Fibroblast of the conjunctiva (primary cell): ENCODE results near the gene CTAGE9.
"Not testable (repeated sequence)": the region's sequence is repeated elsewhere in the genome, so short reads cannot be mapped to it uniquely, and the experiment has no call there.

ENCODE experiments used
- DNase-seq: peaks from one replicate; pipeline ENCODE4 v3.0.0-alpha.2; 2010; ENCODE audit warnings: low read depth

CTAGE9 gene

GRCh38 chr6:131710917-131711316 lies at the start of gene CTAGE9:
TSS of gene CTAGE9 (minus strand) at chr6:131711017. CDS start at chr6:131711017, 0 bp downstream.
- DNase-seq: not testable (repeated sequence)

GRCh38 chr6:131758920-131759319 lies 48.1 kb upstream of the CTAGE9 start:
- DNase-seq: no peak

GRCh38 chr6:131756039-131756438 lies 45.2 kb upstream of the CTAGE9 start:
- no peak for DNase-seq

DNA sequence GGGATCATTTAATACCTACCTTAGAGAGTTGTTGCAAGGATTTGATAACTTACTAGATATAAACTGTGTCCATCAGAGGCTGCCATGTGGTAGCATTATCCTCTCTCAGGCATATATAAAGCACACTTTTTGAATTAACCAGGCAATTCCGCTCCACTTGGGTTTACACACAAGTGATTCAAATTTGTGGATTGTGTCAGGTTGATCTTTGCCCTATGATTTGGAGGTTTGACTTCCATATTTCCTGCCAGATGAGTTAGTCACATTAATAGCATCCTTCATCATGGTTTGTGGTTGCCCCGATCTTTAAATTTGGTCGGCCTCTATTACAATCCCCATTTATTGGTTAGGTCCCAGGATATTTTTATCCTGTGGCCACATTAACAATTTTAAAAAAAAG lies 44.8 kb upstream of the CTAGE9 start:
- peak; percentile 45 for DNase-seq

GRCh38 chr6:131754715-131755567 lies 44.1 kb upstream of the CTAGE9 start:
- DNase-seq: no peak

- no peak for DNase-seq
Measured at GRCh38 chr6:131754088-131754487, 43.3 kb upstream of the CTAGE9 start.

- not testable (repeated sequence) for DNase-seq
Measured at GRCh38 chr6:131751012-131751715, 40.3 kb upstream of the CTAGE9 start.

GRCh38 chr6:131749023-131749422 lies 38.2 kb upstream of the CTAGE9 start:
- DNase-seq: no peak

- DNase-seq: no peak
Measured at GRCh38 chr6:131747821-131748353, 37.1 kb upstream of the CTAGE9 start.

GRCh38 chr6:131745476-131745875 lies 34.7 kb upstream of the CTAGE9 start:
- DNase-seq: no peak

GRCh38 chr6:131744432-131745287 lies 33.8 kb upstream of the CTAGE9 start:
- DNase-seq: no peak

- no peak for DNase-seq
Measured at GRCh38 chr6:131741688-131742393, 31.0 kb upstream of the CTAGE9 start.

- DNase-seq: no peak
Measured at GRCh38 chr6:131740161-131740560, 29.3 kb upstream of the CTAGE9 start.

DNA sequence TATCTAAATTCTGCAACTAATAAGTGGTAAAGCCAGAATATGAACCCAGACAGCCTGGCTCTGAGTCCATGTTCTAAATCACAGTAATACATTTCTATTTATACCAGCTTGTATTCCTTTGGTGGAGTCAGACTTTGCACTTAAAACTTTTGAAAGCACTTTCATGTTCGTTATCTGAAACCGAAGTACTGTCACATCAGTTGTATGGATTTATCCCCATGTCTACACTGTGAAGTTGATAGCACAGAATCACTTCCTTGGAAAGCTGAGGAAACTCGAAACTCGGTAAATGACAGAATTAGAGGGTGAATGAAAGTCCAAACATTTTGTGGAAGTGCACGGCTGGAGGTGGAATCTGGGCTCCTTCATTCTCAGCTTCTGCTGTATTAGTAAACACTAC lies 28.3 kb upstream of the CTAGE9 start:
- DNase-seq: no peak

DNA sequence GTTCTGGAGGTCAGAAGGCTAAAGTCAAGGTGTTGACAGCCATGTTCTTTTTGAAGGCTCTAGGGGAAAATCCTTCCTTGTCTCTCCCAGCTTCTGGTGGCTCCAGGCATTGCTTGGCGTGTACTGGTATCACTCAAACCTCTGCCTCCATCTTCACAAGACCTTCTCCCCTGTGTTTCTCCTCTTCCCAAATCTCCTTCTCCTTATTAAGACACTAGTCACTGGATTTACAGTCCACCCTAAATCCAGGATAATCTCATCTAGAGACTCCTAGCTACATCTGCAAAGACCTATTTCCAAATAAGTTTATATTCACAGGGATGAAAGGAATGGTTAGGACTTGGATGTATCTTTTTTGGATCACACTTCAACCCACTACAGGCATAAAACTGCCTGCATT lies 26.0 kb upstream of the CTAGE9 start:
- no peak for DNase-seq

- DNase-seq: no peak
Measured at GRCh38 chr6:131736003-131736596, 25.3 kb upstream of the CTAGE9 start.

DNA sequence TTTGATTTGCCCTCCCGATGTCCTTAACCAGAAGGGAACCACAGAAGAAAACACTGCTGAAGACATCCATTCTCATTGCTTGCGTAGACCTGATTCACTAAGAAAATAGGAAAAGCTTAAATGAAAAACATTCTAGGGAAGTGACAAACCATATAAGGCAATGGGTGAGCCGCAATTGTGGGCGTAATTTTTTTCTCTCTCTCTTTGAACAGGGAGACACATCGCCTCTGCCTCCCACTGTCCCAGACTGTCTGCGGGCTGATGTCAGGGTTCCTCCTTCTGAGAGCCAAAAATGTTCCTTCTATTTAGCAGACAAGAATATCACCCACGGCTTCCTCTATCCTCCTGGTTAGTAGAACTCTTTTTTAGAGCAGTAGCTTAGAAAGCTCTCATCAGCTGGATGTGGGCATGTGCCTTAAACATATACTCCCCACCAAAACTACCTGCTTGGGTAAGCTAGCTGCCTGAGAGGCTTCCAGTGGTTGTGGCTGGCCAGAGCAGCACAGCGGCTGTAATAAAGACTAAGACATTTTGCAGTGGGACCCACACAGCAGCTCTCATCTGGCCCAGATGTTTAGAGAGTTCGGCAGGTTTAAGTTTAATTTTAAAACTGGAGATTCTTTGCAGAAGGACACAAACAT lies 22.7 kb upstream of the CTAGE9 start:
- DNase-seq: peak; percentile 14

DNA sequence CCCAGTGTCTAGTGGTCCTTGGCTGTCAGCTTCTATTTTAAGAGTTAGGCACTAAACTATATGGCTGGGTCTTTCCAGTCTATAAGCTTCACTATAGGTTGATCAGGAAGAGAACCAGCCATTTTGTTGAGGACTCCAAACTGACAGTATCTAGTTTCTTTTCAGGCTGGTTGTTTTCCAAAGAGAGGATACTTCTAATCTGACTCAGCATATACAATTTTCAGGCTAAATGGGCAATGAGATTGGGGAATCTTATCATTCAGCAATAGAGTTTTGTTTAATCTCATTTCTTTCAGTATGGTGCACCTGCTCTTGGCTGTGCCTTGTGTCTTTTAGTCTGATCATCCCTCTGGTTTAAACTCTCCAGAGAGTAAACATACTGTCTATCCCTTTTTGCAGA lies 20.4 kb upstream of the CTAGE9 start:
- DNase-seq: no peak

DNA sequence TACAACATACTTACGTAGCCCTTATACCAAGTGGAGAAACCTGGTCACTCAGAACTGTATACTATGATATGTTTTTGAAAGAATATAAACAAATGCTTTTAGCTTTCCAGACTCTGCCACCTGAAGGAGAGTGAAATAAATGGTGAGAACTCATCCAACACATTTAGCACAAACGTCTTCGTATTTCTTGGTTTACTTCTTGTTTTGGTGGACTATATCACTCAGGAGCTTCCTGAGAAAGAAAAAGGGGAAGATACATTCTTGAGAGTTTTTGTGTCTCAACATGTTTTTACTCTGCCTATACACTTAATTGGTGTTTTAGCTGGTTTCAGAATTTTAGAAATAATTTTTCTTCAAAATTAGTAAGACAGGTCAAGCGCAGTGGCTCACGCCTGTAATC lies 19.4 kb upstream of the CTAGE9 start:
- no peak for DNase-seq

DNA sequence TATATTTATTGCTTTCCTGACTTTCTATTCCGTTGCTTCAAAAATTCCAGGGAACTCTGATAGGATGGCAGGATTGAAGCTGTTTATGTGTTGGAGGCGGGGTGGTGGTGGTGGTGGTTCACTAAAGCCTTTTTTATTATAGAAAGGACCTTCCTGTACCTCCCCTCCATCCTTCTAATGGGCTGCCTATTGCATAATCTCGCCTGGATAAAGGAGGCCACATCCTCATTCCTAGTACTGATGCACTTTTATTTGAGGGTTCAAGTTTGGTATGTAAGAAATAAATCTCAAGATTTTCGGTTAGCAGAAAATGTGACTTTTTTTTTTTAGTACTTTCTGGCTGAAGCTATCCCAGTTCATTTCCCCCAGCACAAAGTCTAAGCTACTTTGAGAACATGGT lies 18.7 kb upstream of the CTAGE9 start:
- DNase-seq: no peak
